HG03460 (cell line): ENCODE measurements around the gene HERPUD1.
"Not testable (repeated sequence)": the region's sequence is repeated elsewhere in the genome, so short reads cannot be mapped to it uniquely, and the experiment has no call there.

Source experiments
- ATAC-seq: cut with Tn5 transposase; IDR thresholded peaks from one replicate; pipeline ENCODE4 v1.9.1; 2021; ENCODE audit not compliant: unreplicated experiment

HERPUD1 gene

DNA sequence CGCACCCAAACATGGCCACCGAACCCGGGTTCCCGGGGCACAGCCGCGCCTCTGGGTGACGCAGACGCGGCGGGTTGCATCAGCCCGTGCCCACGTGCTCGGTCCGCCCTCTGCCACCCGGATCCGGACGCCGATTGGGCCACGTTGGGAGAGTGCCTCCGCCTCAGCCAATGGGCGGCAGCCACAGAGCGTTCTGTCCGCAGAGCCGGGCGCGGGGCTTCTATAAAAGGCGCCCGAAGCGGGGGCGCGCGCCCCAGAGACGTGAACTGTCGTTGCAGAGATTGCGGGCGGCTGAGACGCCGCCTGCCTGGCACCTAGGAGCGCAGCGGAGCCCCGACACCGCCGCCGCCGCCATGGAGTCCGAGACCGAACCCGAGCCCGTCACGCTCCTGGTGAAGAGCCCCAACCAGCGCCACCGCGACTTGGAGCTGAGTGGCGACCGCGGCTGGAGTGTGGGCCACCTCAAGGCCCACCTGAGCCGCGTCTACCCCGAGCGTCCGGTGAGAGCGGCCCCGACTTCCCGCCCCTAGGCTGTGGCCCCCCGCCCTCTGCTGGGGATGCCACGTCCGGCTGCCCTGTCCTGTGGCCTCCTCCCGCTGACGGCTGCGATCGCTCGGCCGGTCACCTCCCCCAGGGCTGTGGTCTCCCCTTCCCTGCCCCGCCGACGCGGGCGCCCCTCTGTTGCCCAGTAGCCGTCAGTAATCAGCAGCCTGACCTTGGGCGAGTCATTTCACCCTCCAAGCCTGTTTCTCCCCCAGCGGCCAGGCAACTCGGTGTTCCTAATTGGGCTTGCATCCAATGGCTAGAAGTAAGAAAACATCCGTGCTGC is at the start of gene HERPUD1:
Gene HERPUD1, plus strand, starts transcription at position 251 of the 829 bp plus-strand sequence. Its CDS starts 103 bp downstream, at position 354.
- peak; percentile 81 for ATAC-seq

DNA sequence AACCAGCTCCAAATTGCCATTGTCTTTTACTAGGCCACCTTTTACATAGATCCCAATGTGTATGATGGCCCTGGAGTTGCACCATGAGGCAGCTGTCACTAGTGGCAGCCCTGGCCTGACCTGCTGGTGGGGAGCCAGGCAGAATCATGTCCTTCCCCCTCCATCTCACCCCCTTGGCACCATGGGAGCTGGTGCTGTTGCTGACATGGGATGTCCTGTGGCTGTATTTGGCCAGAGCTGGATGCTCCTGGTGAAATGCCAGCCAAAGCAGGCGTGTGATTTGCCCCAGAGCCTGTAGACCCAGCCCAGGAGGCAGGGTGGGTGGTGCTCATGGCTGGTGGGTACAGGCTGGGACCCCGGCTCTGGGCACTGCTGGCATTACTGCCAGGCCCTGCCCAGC is 48.4 kb upstream of the HERPUD1 start:
- no peak for ATAC-seq

- no peak for ATAC-seq
These were observed 47.8 kb upstream of the HERPUD1 start for GRCh38 chr16:56884026-56884582.

DNA sequence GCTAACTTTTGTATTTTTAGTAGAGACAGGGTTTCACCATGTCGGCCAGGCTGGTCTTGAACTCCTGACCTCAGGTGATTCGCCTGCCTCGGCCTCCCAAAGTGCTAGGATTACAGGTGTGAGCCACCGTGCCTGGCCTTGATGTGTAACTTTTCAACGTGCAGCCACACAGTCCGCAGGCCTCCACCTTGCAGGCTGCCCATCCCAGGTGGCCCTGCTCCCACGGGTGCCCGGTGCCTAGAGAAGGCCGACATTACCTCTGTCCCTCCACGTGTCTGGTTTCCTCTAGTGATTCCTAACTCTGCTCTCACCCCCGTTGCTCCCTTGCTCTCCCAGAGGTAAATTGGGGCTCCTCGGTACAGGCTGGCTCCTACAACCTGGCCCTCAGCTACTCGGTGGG is 47.0 kb upstream of the HERPUD1 start:
- not testable (repeated sequence) for ATAC-seq

DNA sequence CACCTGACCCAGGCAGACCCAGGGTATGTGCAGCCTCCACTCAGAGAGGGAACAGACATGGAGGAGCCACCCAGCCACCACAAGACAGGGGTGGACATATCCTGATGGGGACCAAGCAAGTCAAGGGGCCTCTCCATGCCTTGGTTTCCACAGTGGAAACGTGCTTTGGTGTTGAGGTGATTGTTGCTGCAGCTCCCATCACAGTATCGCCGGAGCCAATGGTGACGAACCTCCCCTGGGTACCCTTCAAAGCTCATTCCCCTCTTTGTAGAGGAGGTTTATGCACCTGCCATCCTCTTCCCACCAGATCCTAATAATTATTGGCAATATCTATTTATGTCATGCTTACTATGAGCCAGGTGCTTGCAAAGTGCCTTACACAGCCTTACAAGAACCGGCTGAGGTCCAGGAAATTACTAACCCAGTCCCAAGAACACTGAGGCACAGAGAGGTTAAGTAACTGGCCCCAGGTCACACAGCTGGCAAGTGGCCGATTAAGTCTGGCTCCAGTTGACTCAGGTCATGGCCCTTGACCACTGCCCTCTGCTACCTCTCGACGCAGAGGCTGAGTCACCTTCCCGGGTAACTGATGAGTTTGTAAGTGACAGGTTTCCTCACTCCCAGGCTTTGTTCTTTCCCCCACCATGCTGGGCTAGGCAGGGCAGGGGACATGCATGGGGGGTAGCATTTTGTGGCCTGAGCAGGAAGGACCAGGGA is 46.3 kb upstream of the HERPUD1 start:
- no peak for ATAC-seq

DNA sequence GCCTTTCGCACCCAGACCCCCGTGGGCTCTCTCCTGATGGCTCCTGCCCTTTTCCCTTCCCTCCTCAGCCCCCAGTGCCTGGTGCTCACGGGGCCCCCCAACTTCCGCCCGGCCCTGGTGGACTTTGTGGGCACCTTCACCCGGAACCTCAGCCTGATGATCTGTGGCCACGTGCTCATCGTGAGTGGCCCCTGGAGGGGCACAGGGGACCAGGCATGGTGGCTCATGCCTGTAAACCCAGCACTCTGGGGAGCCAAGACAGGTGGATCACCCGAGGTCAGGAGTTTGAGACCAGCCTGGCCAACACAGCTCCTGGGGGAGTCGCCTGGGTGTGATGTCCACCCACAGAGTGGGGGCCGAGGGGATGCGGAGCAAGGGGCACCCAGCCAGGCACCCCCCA is 45.6 kb upstream of the HERPUD1 start:
- no peak for ATAC-seq

GRCh38 chr16:56886826-56887225 is 45.1 kb upstream of the HERPUD1 start:
- ATAC-seq = no peak

DNA sequence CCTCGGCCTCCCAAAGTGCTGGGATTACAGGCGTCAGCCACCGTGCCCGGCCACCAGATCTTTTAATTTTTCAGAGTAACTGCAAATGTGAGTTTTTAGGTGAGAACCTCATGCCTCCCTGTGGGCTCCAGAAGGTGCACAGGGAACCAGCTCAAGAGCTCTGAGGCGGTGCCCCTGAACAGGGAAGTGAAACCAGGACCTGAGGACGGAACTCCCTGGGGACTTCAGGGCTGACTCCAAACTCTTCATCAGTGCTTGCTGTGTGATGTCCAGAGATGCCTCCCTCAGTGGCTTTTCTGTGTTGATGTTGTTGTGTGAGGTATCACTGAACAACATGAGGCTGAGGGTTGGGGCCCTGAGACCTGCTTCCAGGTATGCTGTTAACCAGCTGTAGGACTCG is 43.1 kb upstream of the HERPUD1 start:
- ATAC-seq = peak; percentile 52

DNA sequence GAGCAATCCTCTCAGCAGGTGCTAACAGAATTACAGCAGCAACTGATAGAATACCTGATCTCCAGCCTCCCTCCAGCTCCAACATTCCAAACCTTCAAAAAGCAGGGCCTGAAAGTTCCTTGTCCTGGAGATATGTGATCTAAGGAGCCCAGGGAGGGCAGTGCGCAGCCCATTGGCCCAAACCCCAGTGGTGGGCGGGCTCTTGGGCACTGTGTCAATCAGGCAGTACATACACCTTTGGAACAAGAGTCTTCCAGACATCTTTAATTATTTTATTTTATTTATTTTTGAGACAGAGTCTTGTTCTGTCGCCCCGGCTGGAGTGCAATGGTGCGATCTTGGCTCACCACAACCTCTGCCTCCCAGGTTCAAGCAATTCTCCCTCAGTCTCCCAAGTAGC is 42.7 kb upstream of the HERPUD1 start:
- ATAC-seq = no peak

DNA sequence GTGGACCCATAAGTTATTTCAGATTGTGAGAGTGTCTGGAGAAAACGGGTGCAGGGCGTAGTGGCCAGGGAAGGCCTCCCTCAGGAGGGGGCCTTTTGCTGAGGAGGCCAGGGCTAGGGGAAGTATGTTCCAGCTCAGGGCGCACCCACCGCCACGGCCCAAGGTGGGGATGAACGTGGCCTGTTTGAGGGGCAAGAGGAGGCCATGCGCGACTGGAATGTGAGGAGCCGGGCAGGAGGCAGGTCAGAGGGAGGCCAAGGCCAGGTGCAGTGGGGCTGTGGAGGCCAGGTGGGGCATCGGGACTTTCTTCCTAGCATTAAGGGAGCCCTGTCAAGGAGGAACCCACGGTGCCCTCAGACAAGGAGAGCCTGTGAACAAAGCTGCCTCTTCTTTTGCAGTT is 40.3 kb upstream of the HERPUD1 start:
- ATAC-seq = no peak

GRCh38 chr16:56892705-56893104 is 39.2 kb upstream of the HERPUD1 start:
- no peak for ATAC-seq

DNA sequence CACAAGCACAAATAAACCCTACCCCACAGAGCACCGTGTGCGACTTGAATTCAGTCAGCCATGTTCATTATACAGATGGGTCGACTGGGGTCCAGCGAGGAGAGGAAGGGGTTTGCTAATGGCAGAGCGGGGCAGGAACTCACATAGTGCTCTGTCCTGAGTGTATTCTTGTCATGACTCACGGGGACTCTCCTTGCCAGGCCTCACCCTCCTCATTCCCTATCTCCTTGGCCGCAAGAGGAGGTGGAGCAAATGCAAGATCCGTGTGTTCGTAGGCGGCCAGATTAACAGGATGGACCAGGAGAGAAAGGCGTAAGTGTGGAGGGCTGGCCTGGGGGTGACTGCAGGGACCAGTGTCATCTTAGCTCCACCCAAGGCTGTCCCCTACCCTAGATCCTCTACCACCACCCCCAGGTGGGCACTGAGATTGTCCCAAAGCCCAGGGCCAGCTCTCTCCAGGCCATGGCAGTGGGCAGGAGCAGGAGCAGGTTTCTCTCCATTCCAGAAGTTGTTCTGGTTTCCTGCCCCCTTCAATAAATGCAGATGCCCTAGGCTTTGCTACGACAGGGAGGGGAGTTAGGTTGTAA is 37.5 kb upstream of the HERPUD1 start:
- no peak for ATAC-seq

GRCh38 chr16:56895813-56896212 is 36.1 kb upstream of the HERPUD1 start:
- ATAC-seq = no peak

DNA sequence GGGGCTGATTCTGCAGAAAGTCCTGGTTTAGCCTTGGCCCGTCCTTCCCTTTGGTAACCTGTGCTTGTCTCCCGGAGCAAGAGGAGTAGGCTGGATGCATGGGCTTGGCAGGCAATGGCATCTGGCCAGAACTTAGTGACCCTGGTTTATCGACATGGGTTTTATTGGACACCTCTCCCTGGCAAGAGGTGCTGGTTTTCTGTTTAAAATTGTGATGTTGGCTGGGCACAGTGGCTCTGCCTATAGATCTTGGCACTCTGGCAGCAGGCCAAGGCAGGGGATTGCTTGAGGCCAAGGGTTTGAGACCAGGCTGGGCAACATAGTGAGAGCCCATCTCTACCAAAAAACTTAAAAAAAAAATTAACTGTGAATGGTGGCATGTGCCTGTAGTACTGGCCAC is 35.7 kb upstream of the HERPUD1 start:
- no peak for ATAC-seq

GRCh38 chr16:56897026-56897799 is 34.7 kb upstream of the HERPUD1 start:
- no peak for ATAC-seq

DNA sequence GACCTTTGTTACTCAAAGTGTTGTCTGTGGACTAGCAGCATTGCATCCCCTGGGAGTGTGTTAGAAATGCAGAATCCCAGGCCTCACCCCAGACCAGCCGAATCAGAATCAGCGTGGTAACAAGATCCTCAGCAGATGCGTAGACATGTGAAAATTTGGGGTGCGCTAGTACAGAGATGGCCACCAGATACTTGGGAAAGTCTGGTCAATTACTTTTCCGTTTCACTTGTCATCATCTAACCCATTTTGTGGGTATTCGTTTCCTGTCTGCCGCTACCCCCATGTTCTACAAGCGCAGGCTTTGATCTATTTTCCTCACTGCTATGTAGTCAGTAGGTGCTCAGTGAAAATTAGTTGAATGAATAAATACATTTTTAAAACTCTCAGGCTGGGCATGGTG is 33.1 kb upstream of the HERPUD1 start:
- ATAC-seq = peak; percentile 65

DNA sequence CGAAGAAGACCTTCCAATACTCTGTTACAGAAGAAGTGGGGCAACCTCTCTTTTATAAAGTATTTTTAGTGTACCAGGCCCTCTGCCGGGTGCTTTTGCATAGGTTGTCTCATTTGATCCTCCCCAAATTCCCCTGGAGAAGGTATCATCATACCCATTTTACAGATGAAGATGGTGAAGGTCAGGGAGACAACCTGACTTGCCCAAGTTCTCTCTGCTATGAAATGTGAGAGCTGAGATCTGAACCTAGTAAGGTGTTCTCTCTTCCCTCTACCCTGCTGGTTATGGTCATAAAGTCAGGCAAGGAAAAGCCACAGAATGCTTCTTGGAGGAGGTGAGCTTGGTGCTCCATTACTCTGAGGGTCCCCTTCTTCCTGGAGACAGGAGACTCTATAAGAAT is 28.1 kb upstream of the HERPUD1 start:
- ATAC-seq = no peak

DNA sequence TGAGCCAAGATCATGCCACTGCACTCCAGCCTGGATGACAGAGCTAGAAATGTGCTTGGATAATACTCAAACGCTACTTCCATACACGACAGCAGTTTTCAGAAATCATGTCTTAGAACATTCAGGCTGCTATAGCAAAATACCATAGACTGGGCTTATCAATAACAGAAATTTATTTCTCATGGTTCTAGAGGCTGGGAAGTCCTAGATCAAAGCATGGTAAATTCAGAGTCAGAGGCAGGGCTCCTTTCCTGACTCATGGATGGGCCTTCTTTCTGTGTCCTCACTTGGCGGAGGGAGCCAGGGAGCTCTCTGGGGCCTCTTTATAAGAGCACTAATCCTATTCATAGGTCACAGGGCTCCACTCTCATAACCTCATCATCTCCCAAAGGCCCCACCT is 24.5 kb upstream of the HERPUD1 start:
- ATAC-seq = no peak

DNA sequence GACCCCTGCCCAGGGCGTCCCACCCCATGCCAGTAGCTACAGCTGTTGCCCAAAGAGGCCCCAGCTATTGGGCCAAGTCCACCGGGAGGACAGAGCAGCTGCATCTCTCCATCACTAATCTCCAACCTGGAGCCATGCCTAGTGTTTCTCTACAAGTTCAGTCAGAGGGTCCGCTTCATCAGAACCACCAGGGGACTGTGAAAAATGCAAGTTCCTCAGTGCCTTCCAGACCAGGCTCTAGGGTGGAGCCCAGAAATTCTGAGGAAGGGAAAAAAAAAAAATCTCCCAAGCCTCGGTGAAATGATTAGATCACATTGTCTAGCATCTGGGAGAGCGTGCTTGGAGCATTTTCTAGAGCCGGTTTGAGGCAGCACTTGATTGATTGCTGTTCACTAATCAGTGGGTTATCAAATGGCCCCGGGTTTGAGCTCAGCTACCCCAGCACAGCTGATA is 22.4 kb upstream of the HERPUD1 start:
- ATAC-seq = no peak

GRCh38 chr16:56910112-56910511 is 21.8 kb upstream of the HERPUD1 start:
- no peak for ATAC-seq
